Measurements from ENCODE around the gene STK32A.

DNA sequence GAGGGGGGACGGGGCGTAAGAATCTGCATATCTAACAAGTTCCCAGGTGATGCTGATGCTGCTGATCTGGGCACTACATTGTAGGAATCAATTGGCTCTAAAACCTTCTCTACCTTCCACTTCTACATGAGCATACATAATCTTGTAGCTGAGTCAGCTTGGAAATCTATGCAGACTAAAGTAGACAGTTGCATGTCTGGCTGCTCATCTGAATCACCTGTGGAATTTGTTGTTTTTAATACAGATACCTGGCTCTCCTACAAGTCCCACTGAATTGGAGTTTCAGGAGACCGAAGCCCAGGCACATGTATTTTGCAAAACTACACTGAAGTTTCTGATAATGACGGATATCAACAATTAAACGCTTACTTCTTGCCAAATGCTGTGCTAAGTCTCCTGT is 113.6 kb downstream of the STK32A start:
- TF ChIP-seq, protein P1, sequence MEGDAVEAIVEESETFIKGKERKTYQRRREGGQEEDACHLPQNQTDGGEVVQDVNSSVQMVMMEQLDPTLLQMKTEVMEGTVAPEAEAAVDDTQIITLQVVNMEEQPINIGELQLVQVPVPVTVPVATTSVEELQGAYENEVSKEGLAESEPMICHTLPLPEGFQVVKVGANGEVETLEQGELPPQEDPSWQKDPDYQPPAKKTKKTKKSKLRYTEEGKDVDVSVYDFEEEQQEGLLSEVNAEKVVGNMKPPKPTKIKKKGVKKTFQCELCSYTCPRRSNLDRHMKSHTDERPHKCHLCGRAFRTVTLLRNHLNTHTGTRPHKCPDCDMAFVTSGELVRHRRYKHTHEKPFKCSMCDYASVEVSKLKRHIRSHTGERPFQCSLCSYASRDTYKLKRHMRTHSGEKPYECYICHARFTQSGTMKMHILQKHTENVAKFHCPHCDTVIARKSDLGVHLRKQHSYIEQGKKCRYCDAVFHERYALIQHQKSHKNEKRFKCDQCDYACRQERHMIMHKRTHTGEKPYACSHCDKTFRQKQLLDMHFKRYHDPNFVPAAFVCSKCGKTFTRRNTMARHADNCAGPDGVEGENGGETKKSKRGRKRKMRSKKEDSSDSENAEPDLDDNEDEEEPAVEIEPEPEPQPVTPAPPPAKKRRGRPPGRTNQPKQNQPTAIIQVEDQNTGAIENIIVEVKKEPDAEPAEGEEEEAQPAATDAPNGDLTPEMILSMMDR (IDR thresholded peaks at IDR 0.05; ENCODE audit: borderline replicate concordance, extremely low read depth, low read length, poor library complexity, severe bottlenecking), result no peak
- TF ChIP-seq EZH2 (IDR thresholded peaks at IDR 0.05; ENCODE audit: borderline replicate concordance, low read depth, low read length, severe bottlenecking), result no peak

All from DND-41 (cell line).